Non-pigmented ciliary epithelial cell (primary cell): ENCODE results near the gene EVC.
"Not testable (repeated sequence)": the region's sequence is repeated elsewhere in the genome, so short reads cannot be mapped to it uniquely, and the experiment has no call there.

Source experiments
- DNase-seq: peaks from one replicate; pipeline ENCODE4 v3.0.0-alpha.2; 2010; ENCODE audit warnings: low read depth

Gene EVC

GRCh38 chr4:5708449-5709206 is 2.4 kb upstream of the EVC start, which contains the start of gene EVC2:
TSS of gene EVC2 (minus strand) at chr4:5708559. CDS start at chr4:5708513, 46 bp downstream.
- no peak for DNase-seq

- no peak for DNase-seq
These were observed 1.8 kb upstream of the EVC start for GRCh38 chr4:5709207-5709575.

GRCh38 chr4:5710065-5710960 is 688 bp upstream of the EVC start:
- no peak for DNase-seq

- DNase-seq, result no peak
These were observed 631 bp downstream of the EVC start for GRCh38 chr4:5711479-5712184.

- DNase-seq, result peak; percentile 84
These were observed 1.5 kb downstream of the EVC start for GRCh38 chr4:5712517-5712916.

GRCh38 chr4:5712931-5713330 is 1.9 kb downstream of the EVC start:
- no peak for DNase-seq

GRCh38 chr4:5713861-5714260 is 2.9 kb downstream of the EVC start:
- DNase-seq, result no peak

- DNase-seq, result no peak
These were observed 4.4 kb downstream of the EVC start for GRCh38 chr4:5715357-5715756.

- no peak for DNase-seq
These were observed 5.4 kb downstream of the EVC start for GRCh38 chr4:5716391-5716790.

GRCh38 chr4:5717449-5718158 is 6.6 kb downstream of the EVC start:
- DNase-seq, result no peak

GRCh38 chr4:5718411-5718810 is 7.4 kb downstream of the EVC start:
- no peak for DNase-seq

- DNase-seq, result no peak
These were observed 8.5 kb downstream of the EVC start for GRCh38 chr4:5719350-5720055.

- DNase-seq, result no peak
These were observed 9.3 kb downstream of the EVC start for GRCh38 chr4:5720157-5720850.

GRCh38 chr4:5720980-5721379 is 10.0 kb downstream of the EVC start:
- no peak for DNase-seq

- no peak for DNase-seq
These were observed 10.9 kb downstream of the EVC start for GRCh38 chr4:5721923-5722322.

GRCh38 chr4:5722328-5722727 is 11.3 kb downstream of the EVC start:
- no peak for DNase-seq

- DNase-seq, result no peak
These were observed 13.4 kb downstream of the EVC start for GRCh38 chr4:5724377-5724776.

- not testable (repeated sequence) for DNase-seq
These were observed 17.4 kb downstream of the EVC start for GRCh38 chr4:5728412-5728811.

GRCh38 chr4:5730436-5730835 is 19.4 kb downstream of the EVC start:
- DNase-seq, result no peak
